ENCODE results near the gene STK36. TPM values are rescaled to one million over a fixed set of nuclear protein-coding genes. Genes with fewer than 3 reads are reported as not detected.

The STK36 gene
- total RNA-seq, 3 donors from 2014 or later (not counting 1 experiment from before 2014, with no cell fraction given), result 20.0 to 20.3 (median 20.2) TPM

- Histone ChIP-seq H3K36me3 (ENCODE audit: control insufficient read depth, insufficient read depth, low read length) (peaks cover 12% of the 10 kb centered on the region), H3K4me1 (ENCODE audit: control insufficient read depth, insufficient read depth, low read length) (peaks cover 6% of the 10 kb centered on the region), H3K27me3 (ENCODE audit: control insufficient read depth, insufficient read depth, low read length) (no peaks in the 10 kb centered on the region), H3K27ac (ENCODE audit: low read length) (no peak overlapping the region), H3K4me3 (ENCODE audit: low read length) (no peak overlapping the region), H3K9me3 (ENCODE audit: control insufficient read depth, insufficient read depth, low read length) (no peaks in the 10 kb centered on the region)
- TF ChIP-seq, protein P1, sequence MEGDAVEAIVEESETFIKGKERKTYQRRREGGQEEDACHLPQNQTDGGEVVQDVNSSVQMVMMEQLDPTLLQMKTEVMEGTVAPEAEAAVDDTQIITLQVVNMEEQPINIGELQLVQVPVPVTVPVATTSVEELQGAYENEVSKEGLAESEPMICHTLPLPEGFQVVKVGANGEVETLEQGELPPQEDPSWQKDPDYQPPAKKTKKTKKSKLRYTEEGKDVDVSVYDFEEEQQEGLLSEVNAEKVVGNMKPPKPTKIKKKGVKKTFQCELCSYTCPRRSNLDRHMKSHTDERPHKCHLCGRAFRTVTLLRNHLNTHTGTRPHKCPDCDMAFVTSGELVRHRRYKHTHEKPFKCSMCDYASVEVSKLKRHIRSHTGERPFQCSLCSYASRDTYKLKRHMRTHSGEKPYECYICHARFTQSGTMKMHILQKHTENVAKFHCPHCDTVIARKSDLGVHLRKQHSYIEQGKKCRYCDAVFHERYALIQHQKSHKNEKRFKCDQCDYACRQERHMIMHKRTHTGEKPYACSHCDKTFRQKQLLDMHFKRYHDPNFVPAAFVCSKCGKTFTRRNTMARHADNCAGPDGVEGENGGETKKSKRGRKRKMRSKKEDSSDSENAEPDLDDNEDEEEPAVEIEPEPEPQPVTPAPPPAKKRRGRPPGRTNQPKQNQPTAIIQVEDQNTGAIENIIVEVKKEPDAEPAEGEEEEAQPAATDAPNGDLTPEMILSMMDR (IDR thresholded peaks at IDR 0.05), result no peak
- Mint-ChIP-seq H3K4me1 (peaks cover 16 to 17% of the 10 kb centered on the region in 2 donors), H3K27ac (peak overlapping the region; percentile 20 to 63), H3K4me3 (no peak overlapping the region), H3K27me3 (ENCODE audit: low read depth in 2 of 2) (no peaks in the 10 kb centered on the region), H3K9me3 (no peaks in the 10 kb centered on the region), H3K36me3 (no peaks in the 10 kb centered on the region)
- WGBS (ENCODE audit: insufficient coverage), result 87% methylated on average over 5 of the region's 6 CpGs
- ATAC-seq, result peak; percentile 72 to 80 (median 76)
- intact Hi-C loops (cut with micrococcal nuclease), result no loop called here
- peak in 1 of 2 donors; percentile 43 for DNase-seq
Measured at GRCh38 chr2:218733171-218734021, 61.5 kb downstream of the STK36 start.

- Histone ChIP-seq H3K36me3 (ENCODE audit: control insufficient read depth, insufficient read depth, low read length) (peaks cover 20% of the 10 kb centered on the region), H3K4me3 (ENCODE audit: low read length) (no peak overlapping the region), H3K9me3 (ENCODE audit: control insufficient read depth, insufficient read depth, low read length) (no peaks in the 10 kb centered on the region), H3K4me1 (ENCODE audit: control insufficient read depth, insufficient read depth, low read length) (peaks cover 6% of the 10 kb centered on the region), H3K27ac (ENCODE audit: low read length) (no peak overlapping the region), H3K27me3 (ENCODE audit: control insufficient read depth, insufficient read depth, low read length) (no peaks in the 10 kb centered on the region)
- Mint-ChIP-seq H3K36me3 (no peaks in the 10 kb centered on the region), H3K4me1 (peaks cover 16 to 17% of the 10 kb centered on the region in 2 donors), H3K9me3 (no peaks in the 10 kb centered on the region), H3K4me3 (no peak overlapping the region), H3K27me3 (ENCODE audit: low read depth in 2 of 2) (no peaks in the 10 kb centered on the region), H3K27ac (peak overlapping the region; percentile 20 to 63)
- TF ChIP-seq, protein P1 (IDR thresholded peaks at IDR 0.05), result no peak
- ATAC-seq (no peak), DNase-seq (no peak)
- intact Hi-C loops (cut with micrococcal nuclease), result no loop called here
- WGBS (ENCODE audit: insufficient coverage), result 97% methylated on average over 8 of the region's 8 CpGs
Measured at GRCh38 chr2:218734190-218734975, 62.5 kb downstream of the STK36 start.

- no peaks in the 10 kb centered on the region for H3K9me3 Mint-ChIP-seq
- H3K27me3 Mint-ChIP-seq (ENCODE audit: low read depth in 2 of 2), result no peaks in the 10 kb centered on the region
- Histone ChIP-seq H3K36me3 (ENCODE audit: control insufficient read depth, insufficient read depth, low read length) (peaks cover 34% of the 10 kb centered on the region), H3K4me1 (ENCODE audit: control insufficient read depth, insufficient read depth, low read length) (peaks cover 6% of the 10 kb centered on the region), H3K27me3 (ENCODE audit: control insufficient read depth, insufficient read depth, low read length) (no peaks in the 10 kb centered on the region), H3K9me3 (ENCODE audit: control insufficient read depth, insufficient read depth, low read length) (no peaks in the 10 kb centered on the region), H3K4me3 (ENCODE audit: low read length) (no peak overlapping the region), H3K27ac (ENCODE audit: low read length) (no peak overlapping the region)
- 92% methylated on average over 2 of the region's 2 CpGs for WGBS (ENCODE audit: insufficient coverage)
- intact Hi-C loops (cut with micrococcal nuclease), result no loop called here
- H3K36me3 Mint-ChIP-seq, result no peaks in the 10 kb centered on the region
- H3K4me1 Mint-ChIP-seq, result peaks cover 16 to 17% of the 10 kb centered on the region in 2 donors
- no peak for ATAC-seq
- TF ChIP-seq, protein P1 (IDR thresholded peaks at IDR 0.05), result no peak
- no peak overlapping the region for H3K4me3 Mint-ChIP-seq
- H3K27ac Mint-ChIP-seq, result no peak overlapping the region
- no peak for DNase-seq
Measured at GRCh38 chr2:218736531-218736930, 64.6 kb downstream of the STK36 start.

Data from natural killer cell (primary cell).